K562 (cell line): ENCODE results near the gene TM4SF5. TPM values are rescaled to one million over a fixed set of nuclear protein-coding genes. Genes with fewer than 3 reads are reported as not detected.

Source experiments
- ATF7 ChIP-seq: fragments of 450-650 bp; IDR thresholded peaks from 2 replicates; pipeline ENCODE4 v1.7.1; 2014; ENCODE audit warnings: mild to moderate bottlenecking, moderate library complexity
- BHLHE40 ChIP-seq: IDR thresholded peaks from 2 replicates; pipeline ENCODE4 v1.6.1; 2011; ENCODE audit warnings: low read length, improper control_type of control experiment
- CREB1 ChIP-seq, 2 experiments: sonication (generic) in 1 of 2; formaldehyde crosslinking in 1 of 2; IDR thresholded peaks; 2 replicates each; pipeline versions ENCODE4 v1.6.1 to v1.8.0; 2012 to 2022; ENCODE audit warnings: inconsistent platforms in 1 of 2, mild to moderate bottlenecking in 1 of 2, missing genetic modification reagents in 1 of 2, moderate library complexity in 1 of 2
- CTCF ChIP-seq, 3 experiments: IDR thresholded peaks in 2 of 3; conservative IDR thresholded peaks in 1 of 3; 2 replicates each; pipeline ENCODE4 v1.5.1; 2011 to 2012; ENCODE audit warnings: low read length in 3 of 3, mild to moderate bottlenecking in 3 of 3, control low read depth in 2 of 3, improper control_type of control experiment in 1 of 3, inconsistent platforms in 1 of 3, low read depth in 1 of 3, mixed read lengths in 1 of 3, moderate library complexity in 1 of 3; ENCODE audit not compliant: insufficient read depth in 2 of 3
- ETV5 ChIP-seq: sonication (generic); formaldehyde crosslinking; IDR thresholded peaks from 2 replicates; pipeline ENCODE4 v1.4.0; 2020; ENCODE audit warnings: low read depth, mild to moderate bottlenecking, missing genetic modification reagents
- FOXM1 ChIP-seq, 2 experiments: fragments of 450-650 bp in 1 of 2; sonication (generic) in 1 of 2; formaldehyde crosslinking in 1 of 2; IDR thresholded peaks; 2 replicates each; pipeline versions ENCODE4 v1.6.1 to v1.9.0; 2017 to 2022; ENCODE audit warnings: low read depth in 2 of 2, mild to moderate bottlenecking in 2 of 2, missing genetic modification reagents in 1 of 2, moderate library complexity in 1 of 2
- GABPA ChIP-seq: fragments of 200-800 bp; sonication (Bioruptor generic); conservative IDR thresholded peaks from 2 replicates; pipeline ENCODE4 v1.6.1; 2016; ENCODE audit warnings: low read depth, missing genetic modification characterization, missing compliant biosample characterization
- GABPB1 ChIP-seq: sonication (generic); formaldehyde crosslinking; IDR thresholded peaks from 2 replicates; pipeline ENCODE4 v1.8.0; 2022; ENCODE audit warnings: mild to moderate bottlenecking, missing genetic modification reagents
- GATAD2A ChIP-seq: fragments of 450-650 bp; IDR thresholded peaks from 2 replicates; pipeline ENCODE4 v1.6.1; 2017
- HDGF ChIP-seq: fragments of 450-650 bp; IDR thresholded peaks from 2 replicates; pipeline ENCODE4 v1.6.1; 2016
- KDM5B ChIP-seq: fragments of 200-600 bp; sonication (generic); IDR thresholded peaks from 2 replicates; pipeline ENCODE4 v1.6.1; 2012; ENCODE audit warnings: low read depth, mild to moderate bottlenecking, moderate library complexity, low read length, control low read depth, inconsistent platforms; ENCODE audit not compliant: insufficient replicate concordance
- L3MBTL2 ChIP-seq: fragments of 450-650 bp; IDR thresholded peaks from 2 replicates; pipeline ENCODE4 v1.6.1; 2016; ENCODE audit warnings: mild to moderate bottlenecking, moderate library complexity
- SMARCE1 ChIP-seq: fragments of 450-650 bp; IDR thresholded peaks from 2 replicates; pipeline ENCODE4 v1.7.1; 2016; ENCODE audit warnings: mild to moderate bottlenecking
- SP2 ChIP-seq: IDR thresholded peaks from 2 replicates; pipeline ENCODE4 v1.6.1; 2011; ENCODE audit warnings: mild to moderate bottlenecking, low read depth, low read length, moderate library complexity; ENCODE audit not compliant: poor library complexity, severe bottlenecking; ENCODE audit errors: extremely low read depth
- TFAM ChIP-seq: fragments of 250-450 bp; sonication (Bioruptor Pico); conservative IDR thresholded peaks from 2 replicates; pipeline ENCODE4 v1.5.0; 2021; ENCODE audit warnings: mild to moderate bottlenecking, moderate library complexity
- ZFX ChIP-seq: sonication (generic); formaldehyde crosslinking; IDR thresholded peaks from 2 replicates; pipeline ENCODE4 v1.8.0; 2022; ENCODE audit warnings: mild to moderate bottlenecking, missing genetic modification reagents, moderate library complexity
- ZKSCAN1 ChIP-seq: fragments of 150-350 bp; IDR thresholded peaks from 2 replicates; pipeline ENCODE4 v1.6.1; 2016; ENCODE audit warnings: low read depth, low read length
- ZNF224 ChIP-seq: sonication (generic); formaldehyde crosslinking; IDR thresholded peaks from 2 replicates; pipeline ENCODE4 v1.8.0; 2022; ENCODE audit warnings: mild to moderate bottlenecking, missing genetic modification reagents
- ZNF592 ChIP-seq: fragments of 450-650 bp; IDR thresholded peaks from 2 replicates; pipeline ENCODE4 v1.6.1; 2017; ENCODE audit warnings: antibody characterized with exemption, mild to moderate bottlenecking
- ZNF639 ChIP-seq, 2 experiments: fragments of 200-800 bp in 1 of 2; sonication (Bioruptor generic) in 1 of 2; sonication (generic) in 1 of 2; formaldehyde crosslinking in 1 of 2; IDR thresholded peaks in 1 of 2; conservative IDR thresholded peaks in 1 of 2; 2 replicates each; pipeline versions ENCODE4 v1.5.0 to v1.6.1; 2016 to 2020; ENCODE audit warnings: missing compliant biosample characterization in 1 of 2, missing genetic modification characterization in 1 of 2, missing genetic modification reagents in 1 of 2
- polyA plus RNA-seq, 8 experiments: library from polyadenylated mRNA; depleted of rRNA in 4 of 8; stranded (reverse) in 5 of 8; unstranded in 3 of 8; fragments of >200 nt; fragmentation: Nextera tagmentation in 2 of 8; fragmentation: Illumina TruSeq in 1 of 8; extraction: Ambion mirVana in 2 of 8; extraction: Trizol in 1 of 8; gene quantifications; 2 replicates each; pipeline versions ENCODE4 v1.2.1 to v1.2.3, GENCODE V29; 2011 to 2014; ENCODE audit warnings: inconsistent platforms in 1 of 8, missing spikeins in 1 of 8
- total RNA-seq, 7 experiments: library from RNA; depleted of rRNA in 6 of 7; stranded (reverse); fragments of >200 nt in 6 of 7; fragmentation: Illumina TruSeq in 2 of 7; extraction: Trizol in 2 of 7; gene quantifications; 2 replicates each; pipeline versions ENCODE4 v1.2.1 to v1.2.3, GENCODE V29; 2011 to 2021; ENCODE audit warnings: low replicate concordance in 1 of 7

TM4SF5 gene
- total and polyA plus RNA-seq, 9 of the 15 experiments (the other 6 are each of a cell fraction or from before 2014, with no cell fraction given) = not detected

- TF ChIP-seq FOXM1 (IDR thresholded peaks at IDR 0.05; ENCODE audit: low read depth) (no peak), FOXM1 (CRISPR knock-in tag; IDR thresholded peaks at IDR 0.05; ENCODE audit: low read depth) (peak; percentile 40; the same call in 1 of the 2 replicates), GABPA (tag) (peak; percentile 79), L3MBTL2 (peak; percentile 94), TFAM (no peak), ATF7 (peak; percentile 83), ZKSCAN1 (peak; percentile 39; the same call in 1 of the 2 replicates), HDGF (no peak), GATAD2A (0 out of 2 replicates have a peak, but pooled peaks have one; percentile 13), KDM5B (peak; percentile 87), CTCF (IDR thresholded peaks at IDR 0.05 in 2 of 3, conservative IDR thresholded peaks at IDR 0.05 in 1 of 3; ENCODE audit: insufficient read depth in 2 of 3, low read depth in 1 of 3, low read length in 3 of 3) (peak; percentile 70 to 98 (median 86)), ETV5 (peak; percentile 96), ZFX (CRISPR knock-in tag) (peak; percentile 96), SMARCE1 (no peak), BHLHE40 (peak; percentile 52; the same call in 1 of the 2 replicates), SP2 (no peak), ZNF224 (CRISPR knock-in tag) (peak; percentile 56; the same call in 1 of the 2 replicates), ZNF639 (CRISPR knock-in tag; conservative IDR thresholded peaks at IDR 0.05 in 1 of 2, IDR thresholded peaks at IDR 0.05 in 1 of 2) (peak in 1 of 2 experiments; percentile 96; a peak in 2 of 4 replicates), GABPB1 (CRISPR knock-in tag) (peak; percentile 87), ZNF592 (peak; percentile 75; the same call in 1 of the 2 replicates), CREB1 (IDR thresholded peaks at IDR 0.05) (peak; percentile 50), CREB1 (CRISPR knock-in tag; IDR thresholded peaks at IDR 0.05) (peak; percentile 54)
Observed at GRCh38 chr17:4789951-4790704, 18.4 kb downstream of the TM4SF5 start (continued).
